ENCODE measurements around the gene BCL11A.

The BCL11A gene

DNA sequence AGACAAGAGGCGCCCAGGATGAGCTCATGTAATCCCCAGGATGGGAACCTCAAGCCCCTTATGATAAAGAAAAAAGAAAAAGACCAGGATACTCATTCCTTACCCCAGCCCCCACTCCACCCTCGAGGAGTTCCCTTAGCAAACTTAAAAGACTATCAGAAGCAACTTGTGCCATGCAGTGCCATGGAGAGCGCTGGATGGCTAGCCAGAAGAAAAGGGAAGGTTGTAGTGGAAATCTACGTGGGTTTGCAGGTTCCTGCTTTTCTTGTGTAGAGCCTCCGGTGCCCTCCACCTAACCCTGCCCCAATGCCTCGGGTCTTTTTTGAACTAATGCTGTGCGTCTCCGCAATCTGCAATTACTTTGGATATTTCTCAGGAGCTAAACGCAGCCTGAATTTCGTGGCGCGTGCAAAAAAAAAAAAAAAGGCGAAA lies 16.2 kb upstream of the BCL11A start:
- Histone ChIP-seq H3K36me3 (ENCODE audit: low read depth) (no peaks in the 10 kb centered on the region), H3K4me1 (ENCODE audit: insufficient read depth, poor library complexity, severe bottlenecking) (no peaks in the 10 kb centered on the region), H3K9me3 (ENCODE audit: severe bottlenecking) (no peaks in the 10 kb centered on the region), H3K27ac (ENCODE audit: poor library complexity, severe bottlenecking) (no peak overlapping the region), H3K4me3 (ENCODE audit: severe bottlenecking) (no peak overlapping the region), H3K27me3 (ENCODE audit: insufficient read depth, poor library complexity, severe bottlenecking) (peaks cover 36% of the 10 kb centered on the region)
- no peak for DNase-seq (ENCODE audit: low spot score)
- TF ChIP-seq CTCF (IDR thresholded peaks at IDR 0.05; ENCODE audit: poor library complexity, severe bottlenecking): no peak
- no peak for ATAC-seq (ENCODE audit: low read depth)

- Histone ChIP-seq H3K27ac (ENCODE audit: poor library complexity, severe bottlenecking) (no peak overlapping the region), H3K9me3 (ENCODE audit: severe bottlenecking) (no peaks in the 10 kb centered on the region), H3K4me3 (ENCODE audit: severe bottlenecking) (no peak overlapping the region), H3K27me3 (ENCODE audit: insufficient read depth, poor library complexity, severe bottlenecking) (peaks cover 49% of the 10 kb centered on the region), H3K4me1 (ENCODE audit: insufficient read depth, poor library complexity, severe bottlenecking) (no peaks in the 10 kb centered on the region), H3K36me3 (ENCODE audit: low read depth) (no peaks in the 10 kb centered on the region)
- DNase-seq (ENCODE audit: low spot score) (no peak), ATAC-seq (ENCODE audit: low read depth) (no peak)
- TF ChIP-seq CTCF (IDR thresholded peaks at IDR 0.05; ENCODE audit: poor library complexity, severe bottlenecking): no peak
These were observed 14.7 kb upstream of the BCL11A start for GRCh38 chr2:60567919-60568768.

DNA sequence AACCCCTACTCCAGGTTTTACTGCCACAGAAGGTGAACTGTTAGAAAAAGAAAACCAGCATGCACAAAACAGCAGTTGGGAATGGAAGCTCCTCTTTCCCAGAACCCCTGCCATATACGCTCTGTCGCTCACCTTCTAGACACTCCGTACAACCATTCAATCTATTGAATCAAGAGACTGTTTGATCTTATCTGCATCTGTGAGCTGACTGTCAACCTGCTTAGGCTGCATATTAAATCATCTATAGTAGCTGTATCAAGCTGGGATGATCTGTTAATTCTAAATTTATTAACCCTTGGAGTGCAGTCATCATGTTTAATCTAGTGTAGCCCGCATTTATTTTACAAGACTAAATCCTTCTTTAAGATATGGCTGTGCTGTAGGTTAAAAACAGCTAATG lies 13.6 kb upstream of the BCL11A start:
- Histone ChIP-seq H3K27ac (ENCODE audit: poor library complexity, severe bottlenecking) (no peak overlapping the region), H3K4me1 (ENCODE audit: insufficient read depth, poor library complexity, severe bottlenecking) (no peaks in the 10 kb centered on the region), H3K27me3 (ENCODE audit: insufficient read depth, poor library complexity, severe bottlenecking) (peaks cover 51% of the 10 kb centered on the region), H3K4me3 (ENCODE audit: severe bottlenecking) (no peak overlapping the region), H3K36me3 (ENCODE audit: low read depth) (no peaks in the 10 kb centered on the region), H3K9me3 (ENCODE audit: severe bottlenecking) (no peaks in the 10 kb centered on the region)
- no peak for TF ChIP-seq CTCF (IDR thresholded peaks at IDR 0.05; ENCODE audit: poor library complexity, severe bottlenecking)
- ATAC-seq (ENCODE audit: low read depth) (no peak), DNase-seq (ENCODE audit: low spot score) (no peak)

GRCh38 chr2:60565472-60565871 lies 12.0 kb upstream of the BCL11A start:
- ATAC-seq (ENCODE audit: low read depth) (0 out of 3 replicates have a peak, but pooled peaks have one; percentile 50), DNase-seq (ENCODE audit: low spot score) (no peak)

More at GRCh38 chr2:60565472-60565871, 12.0 kb upstream of the BCL11A start:
- no peak overlapping the region for H3K4me3 ChIP-seq (ENCODE audit: severe bottlenecking)
- H3K27me3 ChIP-seq (ENCODE audit: insufficient read depth, poor library complexity, severe bottlenecking): peaks cover 38% of the 10 kb centered on the region
- no peak overlapping the region for H3K27ac ChIP-seq (ENCODE audit: poor library complexity, severe bottlenecking)
- peak; percentile 51 for TF ChIP-seq CTCF (IDR thresholded peaks at IDR 0.05; ENCODE audit: poor library complexity, severe bottlenecking)
- no peaks in the 10 kb centered on the region for H3K36me3 ChIP-seq (ENCODE audit: low read depth)
- H3K9me3 ChIP-seq (ENCODE audit: severe bottlenecking): no peaks in the 10 kb centered on the region
- H3K4me1 ChIP-seq (ENCODE audit: insufficient read depth, poor library complexity, severe bottlenecking): no peaks in the 10 kb centered on the region

Measured in RWPE2 (cell line).